HG03342 (cell line): ENCODE results near the gene KCNE2.
"Not testable (repeated sequence)": the region's sequence is repeated elsewhere in the genome, so short reads cannot be mapped to it uniquely, and the experiment has no call there.

ENCODE experiments used
- ATAC-seq: cut with Tn5 transposase; IDR thresholded peaks from one replicate; pipeline ENCODE4 v1.9.1; 2021; ENCODE audit warnings: mild to moderate bottlenecking, moderate library complexity; ENCODE audit not compliant: unreplicated experiment

KCNE2 gene

GRCh38 chr21:34352556-34352955 lies 11.2 kb upstream of the KCNE2 start:
- ATAC-seq = no peak

- no peak for ATAC-seq
Observed at GRCh38 chr21:34353182-34353581, 10.6 kb upstream of the KCNE2 start.

GRCh38 chr21:34354836-34355235 lies 9.0 kb upstream of the KCNE2 start:
- no peak for ATAC-seq

DNA sequence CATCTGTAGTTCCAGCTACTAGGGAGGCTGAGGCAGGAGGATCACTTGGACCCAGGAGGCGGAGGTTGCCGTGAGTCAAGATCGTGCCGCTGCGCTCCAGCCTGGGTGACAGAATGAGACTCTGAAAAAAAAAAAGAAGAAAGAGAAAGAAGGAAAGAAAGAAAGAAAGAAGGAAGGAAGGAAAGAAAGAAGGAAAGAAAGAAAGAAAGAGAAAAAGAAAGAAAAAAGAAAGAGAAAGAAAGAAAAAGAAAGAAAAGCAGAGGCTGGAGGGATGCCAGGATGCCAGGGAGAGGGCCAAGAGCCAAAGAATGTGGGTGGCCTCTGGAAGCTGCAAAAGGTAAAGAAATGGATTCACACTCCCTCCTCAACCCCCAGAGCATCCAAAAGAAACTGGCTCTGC lies 8.2 kb upstream of the KCNE2 start:
- ATAC-seq = no peak

GRCh38 chr21:34357889-34358288 lies 5.9 kb upstream of the KCNE2 start:
- no peak for ATAC-seq

- ATAC-seq = no peak
Observed at GRCh38 chr21:34358866-34359265, 4.9 kb upstream of the KCNE2 start.

GRCh38 chr21:34360488-34361241 lies 3.1 kb upstream of the KCNE2 start:
- no peak for ATAC-seq

DNA sequence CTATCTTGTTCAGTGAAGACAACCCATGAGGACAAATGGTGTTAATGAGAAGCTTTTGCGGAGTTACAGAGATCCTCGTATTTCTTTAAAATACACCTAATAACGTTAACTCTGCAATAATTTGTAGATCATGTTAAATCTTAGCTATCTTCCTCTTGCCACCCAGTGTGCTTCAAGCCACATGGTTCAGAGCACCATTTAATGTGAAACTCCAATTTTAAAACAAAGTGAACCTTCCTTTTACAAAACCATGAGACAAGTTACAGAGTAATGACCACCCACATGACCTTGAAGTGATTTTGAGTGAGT lies 1.7 kb upstream of the KCNE2 start:
- ATAC-seq = no peak

- ATAC-seq = no peak
Observed at GRCh38 chr21:34362670-34363069, 1.1 kb upstream of the KCNE2 start.

GRCh38 chr21:34364921-34365320 lies 1.1 kb downstream of the KCNE2 start:
- no peak for ATAC-seq

GRCh38 chr21:34365809-34366208 lies 2.0 kb downstream of the KCNE2 start:
- ATAC-seq = no peak

- no peak for ATAC-seq
Observed at GRCh38 chr21:34367320-34367935, 3.6 kb downstream of the KCNE2 start.

GRCh38 chr21:34369741-34370140 lies 5.9 kb downstream of the KCNE2 start:
- ATAC-seq = no peak

- ATAC-seq = no peak
Observed at GRCh38 chr21:34372321-34372720, 8.5 kb downstream of the KCNE2 start.

DNA sequence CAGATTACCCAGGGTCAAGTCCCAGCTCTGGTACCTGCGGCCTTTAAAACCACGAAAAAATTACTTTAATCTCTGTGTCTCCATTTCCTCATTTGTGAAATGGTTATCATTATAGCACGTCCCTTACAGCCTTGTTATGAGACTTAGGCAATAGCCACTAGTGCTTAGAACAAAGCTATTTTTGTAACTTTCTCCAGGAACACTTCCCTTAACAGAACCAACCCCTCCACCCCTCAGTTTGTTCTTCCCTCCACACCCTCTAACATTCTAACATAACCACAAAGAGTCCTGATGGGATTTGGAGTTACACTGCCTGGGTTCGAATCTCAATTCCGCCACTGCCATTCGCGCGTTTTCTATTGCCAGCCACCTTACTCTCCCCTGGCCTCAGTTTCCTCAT lies 10.7 kb downstream of the KCNE2 start:
- not testable (repeated sequence) for ATAC-seq

- ATAC-seq = peak; percentile 88
Observed at GRCh38 chr21:34374940-34375618, 11.3 kb downstream of the KCNE2 start, which contains the start of gene SMIM11. Gene SMIM11 (plus strand): TSS chr21:34375507. CDS start chr21:34379505, 3,998 bp downstream.

GRCh38 chr21:34375619-34375972 lies 11.8 kb downstream of the KCNE2 start:
- ATAC-seq = peak; percentile 55

DNA sequence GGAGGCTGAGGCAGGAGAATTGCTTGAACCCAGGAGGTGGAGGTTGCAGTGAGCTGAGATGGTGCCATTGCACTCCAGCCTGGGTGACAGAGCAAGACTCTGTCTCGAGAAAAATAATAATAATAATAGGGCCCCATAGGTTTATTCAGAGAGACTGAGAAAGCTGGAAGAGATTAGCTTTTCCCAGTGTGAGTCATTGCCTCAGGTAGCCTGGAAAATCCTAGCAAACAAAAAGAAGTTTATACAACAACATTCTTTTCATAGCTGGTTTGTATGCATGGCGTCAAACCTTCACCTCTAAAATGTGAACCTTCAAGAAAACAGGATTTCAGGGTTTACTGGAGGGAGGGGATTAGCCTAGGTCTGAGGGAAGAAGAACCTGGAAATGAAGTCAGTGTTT lies 19.3 kb downstream of the KCNE2 start:
- ATAC-seq = not testable (repeated sequence)

GRCh38 chr21:34383724-34384415 lies 20.1 kb downstream of the KCNE2 start:
- ATAC-seq = peak; percentile 84

GRCh38 chr21:34400522-34400921 lies 36.7 kb downstream of the KCNE2 start:
- not testable (repeated sequence) for ATAC-seq

- ATAC-seq = not testable (repeated sequence)
Observed at GRCh38 chr21:34404742-34405141, 40.9 kb downstream of the KCNE2 start.

DNA sequence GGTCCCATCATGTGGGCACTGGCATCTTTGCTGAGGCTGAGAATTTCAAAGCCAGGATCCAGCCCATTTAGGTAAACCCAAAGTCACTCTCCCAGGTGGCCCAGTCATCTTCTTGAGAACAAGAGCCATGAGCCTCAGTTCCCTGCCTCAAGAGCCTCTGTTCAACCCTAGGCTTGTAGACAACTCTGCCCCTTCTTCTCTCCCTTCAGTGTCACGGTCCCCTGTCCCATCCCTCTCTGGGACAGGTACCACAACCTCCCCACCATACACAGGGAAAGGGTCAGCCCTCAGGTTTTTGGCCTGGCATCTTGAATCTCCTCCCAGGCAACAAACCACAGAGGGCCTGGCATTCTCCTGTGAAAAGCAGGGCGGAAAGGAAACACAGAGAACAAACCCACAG lies 41.9 kb downstream of the KCNE2 start:
- ATAC-seq = not testable (repeated sequence)
